BJ (cell line): ENCODE data around the gene RAP1B. TPM values are rescaled to one million over a fixed set of nuclear protein-coding genes. Genes with fewer than 3 reads are reported as not detected.
"Not testable (repeated sequence)": the region's sequence is repeated elsewhere in the genome, so short reads cannot be mapped to it uniquely, and the experiment has no call there.

Experiments used
- CTCF ChIA-PET: fragments of 350-600 bp; formaldehyde crosslinking; extraction: SDS; loops from one replicate; lab custom pipeline; 2021; ENCODE audit warnings: antibody characterized with exemption, inconsistent platforms; lab: Yijun Ruan, JAX
- POLR2A ChIA-PET: fragments of 300-600 bp; sonication (Branson Sonifier 250); formaldehyde crosslinking; extraction: SDS; loops from one replicate; lab custom pipeline; 2021; ENCODE audit warnings: antibody characterized with exemption; lab: Charles Lee
- DNase-seq: peaks from one replicate; pipeline ENCODE4 v3.0.0-alpha.2; 2011; ENCODE audit warnings: low read depth
- H3K27me3 ChIP-seq: 2 replicates; pipeline ENCODE4 v1.6.0; 2011; ENCODE audit warnings: low read length; ENCODE audit not compliant: control insufficient read depth, insufficient read depth
- H3K36me3 ChIP-seq: 2 replicates; pipeline ENCODE4 v1.5.1; 2011; ENCODE audit warnings: low read length; ENCODE audit not compliant: control insufficient read depth, insufficient read depth
- H3K4me3 ChIP-seq: 2 replicates; pipeline ENCODE4 v1.5.1; 2011; ENCODE audit warnings: low read depth, mild to moderate bottlenecking, control low read depth, low read length
- polyA plus RNA-seq: library from polyadenylated mRNA; depleted of rRNA; stranded (reverse); fragments of >200 nt; gene quantifications from 2 replicates; pipeline ENCODE4 v1.2.3, GENCODE V29; 2011
- TF ChIP-seq, protein P1 (sequence below): IDR thresholded peaks from 2 replicates; pipeline ENCODE4 v1.5.1; 2011; ENCODE audit warnings: low read depth, mild to moderate bottlenecking, control low read depth, inconsistent platforms, low read length, moderate library complexity; ENCODE audit not compliant: insufficient read depth

RAP1B gene
- polyA plus RNA-seq, 1 experiment, result 210 TPM

DNA sequence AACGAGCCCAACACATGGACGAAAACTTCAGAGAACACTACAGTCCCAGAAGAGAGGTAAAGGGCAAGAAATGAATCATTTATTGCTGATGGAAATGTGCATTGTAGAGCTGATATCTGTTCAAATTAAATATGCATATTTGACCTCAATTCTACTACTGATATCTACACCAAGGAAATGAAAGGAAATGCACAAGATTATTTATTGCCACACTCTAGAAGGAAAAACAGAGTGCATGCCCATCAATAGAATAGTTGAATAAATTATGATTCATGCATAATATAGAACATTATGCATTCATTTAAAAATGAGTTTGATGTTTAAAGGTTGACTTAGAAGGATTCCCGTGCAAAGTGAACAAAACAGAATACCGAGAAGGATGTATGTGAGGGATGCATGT lies 60.5 kb downstream of the RAP1B start:
- no peak for DNase-seq
- H3K36me3 ChIP-seq, result no peaks in the 10 kb centered on the region
- no peaks in the 10 kb centered on the region for H3K27me3 ChIP-seq
- ChIA-PET POLR2A (no interaction called here), CTCF (no interaction called here)
- no peak overlapping the region for H3K4me3 ChIP-seq
- TF ChIP-seq, protein P1, sequence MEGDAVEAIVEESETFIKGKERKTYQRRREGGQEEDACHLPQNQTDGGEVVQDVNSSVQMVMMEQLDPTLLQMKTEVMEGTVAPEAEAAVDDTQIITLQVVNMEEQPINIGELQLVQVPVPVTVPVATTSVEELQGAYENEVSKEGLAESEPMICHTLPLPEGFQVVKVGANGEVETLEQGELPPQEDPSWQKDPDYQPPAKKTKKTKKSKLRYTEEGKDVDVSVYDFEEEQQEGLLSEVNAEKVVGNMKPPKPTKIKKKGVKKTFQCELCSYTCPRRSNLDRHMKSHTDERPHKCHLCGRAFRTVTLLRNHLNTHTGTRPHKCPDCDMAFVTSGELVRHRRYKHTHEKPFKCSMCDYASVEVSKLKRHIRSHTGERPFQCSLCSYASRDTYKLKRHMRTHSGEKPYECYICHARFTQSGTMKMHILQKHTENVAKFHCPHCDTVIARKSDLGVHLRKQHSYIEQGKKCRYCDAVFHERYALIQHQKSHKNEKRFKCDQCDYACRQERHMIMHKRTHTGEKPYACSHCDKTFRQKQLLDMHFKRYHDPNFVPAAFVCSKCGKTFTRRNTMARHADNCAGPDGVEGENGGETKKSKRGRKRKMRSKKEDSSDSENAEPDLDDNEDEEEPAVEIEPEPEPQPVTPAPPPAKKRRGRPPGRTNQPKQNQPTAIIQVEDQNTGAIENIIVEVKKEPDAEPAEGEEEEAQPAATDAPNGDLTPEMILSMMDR, result no peak

DNA sequence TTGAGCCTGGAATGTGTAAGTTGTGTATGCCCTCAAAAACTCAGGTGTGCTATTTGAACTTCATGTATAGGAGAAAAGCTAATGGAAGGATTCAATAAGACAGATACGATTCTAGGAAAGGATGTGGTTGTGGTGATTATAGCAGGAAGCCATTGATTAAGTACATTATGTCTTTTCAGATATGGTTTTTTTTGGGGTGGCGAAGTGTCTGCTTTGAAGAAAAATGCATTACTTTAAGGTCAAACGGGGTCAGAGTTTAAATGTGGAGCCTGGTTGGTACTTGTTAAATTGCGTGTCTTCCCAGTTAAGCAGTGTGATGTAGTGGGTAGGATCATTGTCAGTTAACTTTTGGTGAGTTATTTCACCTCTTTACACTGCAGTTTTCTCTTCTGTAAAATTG lies 63.1 kb downstream of the RAP1B start:
- POLR2A ChIA-PET, result no interaction called here
- H3K4me3 ChIP-seq, result no peak overlapping the region
- H3K27me3 ChIP-seq, result no peaks in the 10 kb centered on the region
- CTCF ChIA-PET, result interaction anchor here (0.7 kb wide), 1 partner anchor 240 kb away, joined by 3 read pairs; no protein-coding TSS in a partner anchor
- TF ChIP-seq, protein P1, result no peak
- no peak for DNase-seq
- H3K36me3 ChIP-seq, result no peaks in the 10 kb centered on the region

DNA sequence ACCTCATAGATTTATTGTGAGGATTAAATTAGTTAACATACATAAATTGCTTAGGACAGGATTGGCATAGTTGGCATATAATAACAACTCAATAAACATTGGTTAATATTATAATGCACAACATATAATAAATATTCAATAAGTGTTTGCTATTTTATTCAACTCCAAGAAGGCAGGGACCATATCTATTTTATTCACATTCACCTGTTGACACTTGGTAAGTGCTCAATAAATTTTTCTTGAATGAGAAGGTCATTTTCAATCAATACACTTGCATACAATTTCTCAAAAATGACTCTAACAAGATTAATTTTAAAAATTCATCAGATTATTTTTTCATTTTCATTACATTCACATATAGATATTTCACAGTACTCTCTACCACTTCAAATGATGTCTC lies 63.7 kb downstream of the RAP1B start:
- no peak overlapping the region for H3K4me3 ChIP-seq
- TF ChIP-seq, protein P1, result no peak
- H3K36me3 ChIP-seq, result no peaks in the 10 kb centered on the region
- H3K27me3 ChIP-seq, result no peaks in the 10 kb centered on the region
- DNase-seq, result no peak
- CTCF ChIA-PET, result no interaction called here
- POLR2A ChIA-PET, result no interaction called here

DNA sequence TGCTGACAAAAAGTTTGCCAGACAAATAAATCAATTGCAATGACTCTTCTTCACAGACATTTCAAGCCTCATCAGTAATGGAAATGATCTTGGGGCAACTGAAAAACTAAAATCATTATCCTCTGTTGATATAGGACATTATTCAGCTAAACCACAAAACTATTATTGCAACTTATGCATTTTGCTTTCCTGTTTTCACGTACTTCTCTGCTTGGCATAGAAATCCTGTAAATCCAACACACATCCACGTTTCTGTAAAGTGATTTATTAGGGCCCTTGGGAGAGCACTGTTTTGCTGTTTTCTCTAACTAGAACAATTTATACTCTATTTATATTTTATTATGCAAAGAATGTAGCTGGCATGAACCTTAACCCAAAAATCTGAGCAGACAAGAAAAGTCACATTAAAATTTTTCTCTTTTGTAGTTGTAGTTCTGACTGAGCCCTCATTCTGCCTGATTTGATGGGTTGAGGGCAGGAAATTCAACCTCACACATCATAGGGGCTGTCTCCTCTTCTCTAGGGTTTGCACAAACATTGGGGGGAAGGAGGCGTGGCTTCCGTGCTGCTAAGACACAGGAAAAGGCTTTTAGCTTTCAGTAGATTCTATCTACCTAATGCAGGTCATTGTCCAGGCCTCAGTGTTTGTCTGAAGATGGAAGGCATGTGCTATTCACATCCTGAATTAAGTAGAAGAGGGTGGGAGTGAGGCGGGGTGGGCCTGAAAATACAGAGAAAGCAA lies 64.6 kb downstream of the RAP1B start:
- Histone ChIP-seq H3K27me3 (no peaks in the 10 kb centered on the region), H3K36me3 (no peaks in the 10 kb centered on the region), H3K4me3 (no peak overlapping the region)
- ChIA-PET POLR2A (no interaction called here), CTCF (no interaction called here)
- TF ChIP-seq, protein P1, result no peak
- no peak for DNase-seq

DNA sequence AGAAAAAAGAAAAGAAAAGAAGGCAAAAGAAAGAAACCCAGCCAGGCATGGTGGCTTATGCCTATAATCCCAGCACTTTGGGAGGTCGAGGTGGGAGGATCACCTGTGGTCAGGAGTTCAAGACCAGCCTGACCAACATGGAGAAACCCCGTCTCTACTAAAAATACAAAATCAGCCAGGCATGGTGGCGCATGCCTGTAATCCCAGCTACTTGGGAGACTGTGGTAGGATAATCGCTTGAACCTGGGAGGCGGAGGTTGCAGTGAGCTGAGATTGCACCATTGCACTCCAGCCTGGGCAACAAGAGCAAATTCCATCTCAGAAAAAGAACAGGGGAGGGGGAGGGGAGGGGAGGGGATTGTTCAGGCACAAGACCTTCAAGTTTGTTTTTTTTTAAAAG lies 66.2 kb downstream of the RAP1B start:
- POLR2A ChIA-PET, result interaction anchor here (0.7 kb wide), 1 partner anchor 195 kb away, joined by 7 read pairs; no protein-coding TSS in a partner anchor

DNA sequence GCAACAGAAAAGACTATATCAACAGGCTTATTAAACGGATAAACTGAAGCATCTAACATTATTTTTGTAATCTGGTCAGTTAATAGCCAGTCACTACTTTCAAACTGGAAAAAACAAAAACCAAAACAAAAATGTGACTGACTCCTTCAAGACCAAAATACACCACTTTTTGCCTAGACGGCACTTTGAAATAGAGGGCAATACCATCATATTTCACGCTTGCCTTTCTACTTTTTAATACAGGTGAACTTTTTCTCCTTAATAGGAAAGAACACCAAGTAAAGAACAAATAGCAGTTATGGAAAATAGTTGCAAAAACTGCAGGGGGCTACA lies 75.5 kb downstream of the RAP1B start:
- CTCF ChIA-PET, result no interaction called here
- no peak for DNase-seq

More for the DNA sequence above, 66.2 kb downstream of the RAP1B start:
- DNase-seq, H3K4me3 ChIP-seq, CTCF ChIA-PET, H3K36me3 ChIP-seq, H3K27me3 ChIP-seq: not testable (repeated sequence)

More for the DNA sequence above, 75.5 kb downstream of the RAP1B start:
- Histone ChIP-seq H3K36me3 (no peaks in the 10 kb centered on the region), H3K27me3 (no peaks in the 10 kb centered on the region), H3K4me3 (peak overlapping the region; percentile 68)
- TF ChIP-seq, protein P1, result no peak
- POLR2A ChIA-PET, result no interaction called here
